A549 (cell line): Measurements from ENCODE around the gene SOX6. TPM values are rescaled to one million over a fixed set of nuclear protein-coding genes. Genes with fewer than 3 reads are reported as not detected.

Experiments used
- ATAC-seq, 2 experiments: fragments of 200-7000 bp in 1 of 2; fragments of >200 bp in 1 of 2; cut with Nextera tagmentation in 1 of 2; cut with Tn5 transposase in 1 of 2; 3 replicates each; pipeline versions ENCODE4 v1.8.0 to v1.9.1; 2018 to 2020; ENCODE audit warnings: mild to moderate bottlenecking in 1 of 2, moderate library complexity in 1 of 2
- CTCF ChIA-PET: fragments of 300-600 bp; sonication (Branson Sonifier 250); formaldehyde crosslinking; extraction: SDS; loops from one replicate; lab custom pipeline; 2021; ENCODE audit warnings: antibody characterized with exemption, inconsistent platforms; lab: Yijun Ruan, JAX
- POLR2A ChIA-PET: fragments of 350-600 bp; formaldehyde crosslinking; extraction: SDS; loops from one replicate; lab custom pipeline; 2021; ENCODE audit warnings: antibody characterized with exemption, inconsistent platforms; lab: Yijun Ruan, JAX
- DNase-seq, 2 experiments: peaks; one replicate each; pipeline versions ENCODE4 v3.0.0 to v3.0.0-alpha.2; 2011 to 2016; ENCODE audit warnings: low read depth in 1 of 2, low spot score in 1 of 2
- FAIRE-seq: peaks from 2 replicates; lab custom pipeline; 2011; peaks lifted over from hg19 to GRCh38; lab: Jason Lieb, UNC
- H3K27ac ChIP-seq, 2 experiments: fragments of >200 bp; sonication (Bioruptor Twin); formaldehyde crosslinking; 3 replicates each; pipeline ENCODE4 v1.5.1; 2016 to 2017
- H3K4me1 ChIP-seq: fragments of >200 bp; sonication (Bioruptor Twin); formaldehyde crosslinking; 3 replicates; pipeline ENCODE4 v1.6.1; 2016
- H3K4me2 ChIP-seq: fragments of >200 bp; sonication (Bioruptor Twin); formaldehyde crosslinking; 3 replicates; pipeline ENCODE4 v1.6.1; 2016
- H3K4me3 ChIP-seq: fragments of >200 bp; sonication (Bioruptor Twin); formaldehyde crosslinking; 3 replicates; pipeline ENCODE4 v1.5.1; 2016
- H3K9me3 ChIP-seq: fragments of >200 bp; sonication (Bioruptor Twin); formaldehyde crosslinking; 3 replicates; pipeline ENCODE4 v1.6.1; 2016
- CBX2 ChIP-seq: fragments of 200-600 bp; sonication (generic); IDR thresholded peaks from 2 replicates; pipeline ENCODE4 v1.6.1; 2016; ENCODE audit warnings: low read depth, mild to moderate bottlenecking, borderline replicate concordance
- CBX8 ChIP-seq: fragments of 200-600 bp; sonication (generic); IDR thresholded peaks from 2 replicates; pipeline ENCODE4 v1.6.1; 2016
- CEBPB ChIP-seq, 2 experiments: fragments of >200 bp in 1 of 2; sonication (Bioruptor Twin) in 1 of 2; formaldehyde crosslinking in 1 of 2; IDR thresholded peaks; 2 replicates each; pipeline ENCODE4 v1.6.1; 2012 to 2016
- CHD4 ChIP-seq: fragments of 200-600 bp; sonication (generic); IDR thresholded peaks from 2 replicates; pipeline ENCODE4 v1.6.1; 2016; ENCODE audit warnings: antibody characterized with exemption, mild to moderate bottlenecking, borderline replicate concordance
- EHF ChIP-seq: fragments of 250-450 bp; sonication (Bioruptor Pico); IDR thresholded peaks from 2 replicates; pipeline ENCODE4 v1.5.0; 2020; ENCODE audit warnings: mild to moderate bottlenecking
- FOSB ChIP-seq: fragments of 250-450 bp; sonication (Bioruptor Pico); IDR thresholded peaks from 2 replicates; pipeline ENCODE4 v1.5.0; 2020; ENCODE audit warnings: mild to moderate bottlenecking, moderate library complexity
- FOSL2 ChIP-seq, 2 experiments: fragments of 450-650 bp in 1 of 2; fragments of >200 bp in 1 of 2; sonication (Bioruptor Twin) in 1 of 2; formaldehyde crosslinking; IDR thresholded peaks; 2 replicates each; pipeline versions ENCODE4 v1.5.0 to v1.6.1; 2016 to 2020; ENCODE audit warnings: mild to moderate bottlenecking in 1 of 2, moderate library complexity in 1 of 2
- HDAC2 ChIP-seq: fragments of 200-600 bp; sonication (generic); IDR thresholded peaks from 2 replicates; pipeline ENCODE4 v1.6.1; 2016
- HEYL ChIP-seq: fragments of 250-450 bp; sonication (Bioruptor Pico); IDR thresholded peaks from 2 replicates; pipeline ENCODE4 v1.8.0; 2021; ENCODE audit warnings: mild to moderate bottlenecking, moderate library complexity
- HOXA7 ChIP-seq: fragments of 250-450 bp; sonication (Bioruptor Pico); IDR thresholded peaks from 2 replicates; pipeline ENCODE4 v1.5.0; 2020; ENCODE audit warnings: mild to moderate bottlenecking, moderate library complexity
- JUNB ChIP-seq: fragments of >200 bp; sonication (Bioruptor Twin); formaldehyde crosslinking; IDR thresholded peaks from 2 replicates; pipeline ENCODE4 v1.6.1; 2016
- KDM1A ChIP-seq: fragments of 200-600 bp; sonication (generic); IDR thresholded peaks from 2 replicates; pipeline ENCODE4 v1.6.1; 2016; ENCODE audit warnings: low read depth, mild to moderate bottlenecking
- MAFK ChIP-seq: fragments of 450-650 bp; IDR thresholded peaks from 2 replicates; pipeline ENCODE4 v1.6.1; 2014; ENCODE audit not compliant: partially characterized antibody
- MAZ ChIP-seq: fragments of 150-350 bp; IDR thresholded peaks from 2 replicates; pipeline ENCODE4 v1.6.1; 2014; ENCODE audit warnings: antibody characterized with exemption, low read depth, low read length, borderline replicate concordance
- NFE2L2 ChIP-seq: fragments of 150-350 bp; conservative IDR thresholded peaks from 2 replicates; pipeline ENCODE4 v1.6.1; 2014; ENCODE audit warnings: low read length
- NPAS2 ChIP-seq: fragments of 250-450 bp; sonication (Bioruptor Pico); IDR thresholded peaks from 2 replicates; pipeline ENCODE4 v1.8.0; 2022; ENCODE audit warnings: mild to moderate bottlenecking, moderate library complexity, borderline replicate concordance
- POLR2A ChIP-seq: IDR thresholded peaks from 2 replicates; pipeline ENCODE4 v1.6.1; 2012; ENCODE audit warnings: mild to moderate bottlenecking, low read length
- RARB ChIP-seq: fragments of 250-450 bp; sonication (Bioruptor Pico); IDR thresholded peaks from 2 replicates; pipeline ENCODE4 v1.8.0; 2021; ENCODE audit warnings: mild to moderate bottlenecking, moderate library complexity
- RCOR1 ChIP-seq: fragments of 150-350 bp; IDR thresholded peaks from 2 replicates; pipeline ENCODE4 v1.6.1; 2014; ENCODE audit warnings: antibody characterized with exemption, low read length, low read depth
- SREBF2 ChIP-seq: fragments of 450-650 bp; IDR thresholded peaks from 2 replicates; pipeline ENCODE4 v1.6.1; 2014; ENCODE audit warnings: mild to moderate bottlenecking, moderate library complexity
- TFCP2L1 ChIP-seq: fragments of 250-450 bp; sonication (Bioruptor Pico); IDR thresholded peaks from 2 replicates; pipeline ENCODE4 v1.5.0; 2021; ENCODE audit warnings: mild to moderate bottlenecking
- ZC3H11A ChIP-seq: fragments of 450-650 bp; IDR thresholded peaks from 2 replicates; pipeline ENCODE4 v1.6.1; 2014; ENCODE audit warnings: antibody characterized with exemption, mild to moderate bottlenecking
- polyA plus RNA-seq, 4 experiments: library from polyadenylated mRNA; depleted of rRNA in 3 of 4; stranded (reverse); fragments of >200 nt; fragmentation: RNase III in 1 of 4; extraction: RNeasy Plus Mini Kit Qiagen cat#74134 plus additional on column Dnase treatment in 1 of 4; gene quantifications; 2 replicates in 3 of 4; 3 replicates in 1 of 4; pipeline ENCODE4 v1.2.3, GENCODE V29; 2011 to 2017
- TF ChIP-seq, protein P1 (sequence below): fragments of 250-450 bp; sonication (Bioruptor Pico); IDR thresholded peaks from 2 replicates; pipeline ENCODE4 v1.5.0; 2021; ENCODE audit warnings: mild to moderate bottlenecking, moderate library complexity, borderline replicate concordance
- TF ChIP-seq, protein P2 (sequence below): IDR thresholded peaks from 2 replicates; pipeline ENCODE4 v1.6.1; 2012; ENCODE audit warnings: low read depth, borderline replicate concordance
- TF ChIP-seq, protein P3 (sequence below): fragments of 450-650 bp; IDR thresholded peaks from 2 replicates; pipeline ENCODE4 v1.6.1; 2014; ENCODE audit warnings: antibody characterized with exemption
- TF ChIP-seq, protein P4 (sequence below): fragments of >200 bp; sonication (Bioruptor Twin); formaldehyde crosslinking; IDR thresholded peaks from 3 replicates; pipeline ENCODE4 v1.6.1; 2016
- TF ChIP-seq, protein P5 (sequence below): fragments of >200 bp; sonication (Bioruptor Twin); formaldehyde crosslinking; IDR thresholded peaks from 2 replicates; pipeline ENCODE4 v1.6.1; 2016

Gene SOX6
- polyA plus RNA-seq, 2 of the 4 experiments (the other 2 are of a cell fraction) = 0.18 TPM; not detected in 1

DNA sequence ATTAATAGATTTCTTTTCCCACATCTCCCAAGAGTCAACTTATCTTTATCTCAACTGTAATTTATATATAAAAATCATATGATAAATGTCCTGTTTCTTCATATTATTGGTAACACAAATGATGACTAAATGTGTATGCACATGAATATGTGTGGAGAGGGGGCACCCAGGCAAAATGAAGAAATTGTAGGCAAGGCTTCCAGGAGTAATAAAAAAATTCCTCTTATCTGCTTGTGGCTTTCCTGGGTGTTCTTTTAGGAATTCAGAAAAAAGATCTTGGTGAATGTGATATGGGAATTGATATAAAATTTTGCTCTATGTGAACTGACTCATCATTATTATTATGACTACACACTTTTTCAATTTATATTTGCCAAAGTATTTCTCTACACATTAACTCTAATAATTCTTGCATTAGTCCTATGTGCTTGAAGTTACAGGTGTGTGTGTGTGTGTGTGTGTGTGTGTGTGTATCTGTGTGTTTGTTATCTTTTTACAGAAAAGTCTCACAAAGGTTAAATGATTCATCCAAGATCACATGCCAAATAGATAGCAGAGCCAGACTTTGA, 197.8 kb downstream of the SOX6 start (continued):
- TF ChIP-seq, protein P1, sequence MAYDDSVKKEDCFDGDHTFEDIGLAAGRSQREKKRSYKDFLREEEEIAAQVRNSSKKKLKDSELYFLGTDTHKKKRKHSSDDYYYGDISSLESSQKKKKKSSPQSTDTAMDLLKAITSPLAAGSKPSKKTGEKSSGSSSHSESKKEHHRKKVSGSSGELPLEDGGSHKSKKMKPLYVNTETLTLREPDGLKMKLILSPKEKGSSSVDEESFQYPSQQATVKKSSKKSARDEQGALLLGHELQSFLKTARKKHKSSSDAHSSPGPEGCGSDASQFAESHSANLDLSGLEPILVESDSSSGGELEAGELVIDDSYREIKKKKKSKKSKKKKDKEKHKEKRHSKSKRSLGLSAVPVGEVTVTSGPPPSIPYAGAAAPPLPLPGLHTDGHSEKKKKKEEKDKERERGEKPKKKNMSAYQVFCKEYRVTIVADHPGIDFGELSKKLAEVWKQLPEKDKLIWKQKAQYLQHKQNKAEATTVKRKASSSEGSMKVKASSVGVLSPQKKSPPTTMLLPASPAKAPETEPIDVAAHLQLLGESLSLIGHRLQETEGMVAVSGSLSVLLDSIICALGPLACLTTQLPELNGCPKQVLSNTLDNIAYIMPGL (CRISPR knock-in tag) = no peak
- 0 out of 2 replicates have a peak, but pooled peaks have one; percentile 27 for TF ChIP-seq FOSL2 (IDR thresholded peaks at IDR 0.05)
- peak; percentile 54 for TF ChIP-seq FOSL2 (CRISPR knock-in tag; IDR thresholded peaks at IDR 0.05)
- no peak for TF ChIP-seq CBX2
- TF ChIP-seq MAFK = peak; percentile 51
- TF ChIP-seq NPAS2 (CRISPR knock-in tag) = no peak
- no peak for TF ChIP-seq SREBF2
- TF ChIP-seq HEYL (CRISPR knock-in tag) = no peak
- TF ChIP-seq HOXA7 (CRISPR knock-in tag) = no peak
- TF ChIP-seq ZC3H11A = no peak
- no peak for TF ChIP-seq CBX8
- no peak for TF ChIP-seq HDAC2
- TF ChIP-seq, protein P2, sequence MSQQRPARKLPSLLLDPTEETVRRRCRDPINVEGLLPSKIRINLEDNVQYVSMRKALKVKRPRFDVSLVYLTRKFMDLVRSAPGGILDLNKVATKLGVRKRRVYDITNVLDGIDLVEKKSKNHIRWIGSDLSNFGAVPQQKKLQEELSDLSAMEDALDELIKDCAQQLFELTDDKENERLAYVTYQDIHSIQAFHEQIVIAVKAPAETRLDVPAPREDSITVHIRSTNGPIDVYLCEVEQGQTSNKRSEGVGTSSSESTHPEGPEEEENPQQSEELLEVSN = no peak
- TF ChIP-seq, protein P3, sequence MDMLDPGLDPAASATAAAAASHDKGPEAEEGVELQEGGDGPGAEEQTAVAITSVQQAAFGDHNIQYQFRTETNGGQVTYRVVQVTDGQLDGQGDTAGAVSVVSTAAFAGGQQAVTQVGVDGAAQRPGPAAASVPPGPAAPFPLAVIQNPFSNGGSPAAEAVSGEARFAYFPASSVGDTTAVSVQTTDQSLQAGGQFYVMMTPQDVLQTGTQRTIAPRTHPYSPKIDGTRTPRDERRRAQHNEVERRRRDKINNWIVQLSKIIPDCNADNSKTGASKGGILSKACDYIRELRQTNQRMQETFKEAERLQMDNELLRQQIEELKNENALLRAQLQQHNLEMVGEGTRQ = no peak
- peak; percentile 61; the same call in 1 of the 2 replicates for TF ChIP-seq JUNB
- no peak for TF ChIP-seq NFE2L2
- no peak for TF ChIP-seq FOSB (CRISPR knock-in tag)
- TF ChIP-seq CEBPB (IDR thresholded peaks at IDR 0.05) = no peak
- no peak for TF ChIP-seq KDM1A
- no peak for TF ChIP-seq TFCP2L1
- TF ChIP-seq RARB = no peak
- TF ChIP-seq, protein P4, sequence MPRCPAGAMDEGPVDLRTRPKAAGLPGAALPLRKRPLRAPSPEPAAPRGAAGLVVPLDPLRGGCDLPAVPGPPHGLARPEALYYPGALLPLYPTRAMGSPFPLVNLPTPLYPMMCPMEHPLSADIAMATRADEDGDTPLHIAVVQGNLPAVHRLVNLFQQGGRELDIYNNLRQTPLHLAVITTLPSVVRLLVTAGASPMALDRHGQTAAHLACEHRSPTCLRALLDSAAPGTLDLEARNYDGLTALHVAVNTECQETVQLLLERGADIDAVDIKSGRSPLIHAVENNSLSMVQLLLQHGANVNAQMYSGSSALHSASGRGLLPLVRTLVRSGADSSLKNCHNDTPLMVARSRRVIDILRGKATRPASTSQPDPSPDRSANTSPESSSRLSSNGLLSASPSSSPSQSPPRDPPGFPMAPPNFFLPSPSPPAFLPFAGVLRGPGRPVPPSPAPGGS = no peak
- TF ChIP-seq RCOR1 = no peak
- TF ChIP-seq EHF = no peak

DNA sequence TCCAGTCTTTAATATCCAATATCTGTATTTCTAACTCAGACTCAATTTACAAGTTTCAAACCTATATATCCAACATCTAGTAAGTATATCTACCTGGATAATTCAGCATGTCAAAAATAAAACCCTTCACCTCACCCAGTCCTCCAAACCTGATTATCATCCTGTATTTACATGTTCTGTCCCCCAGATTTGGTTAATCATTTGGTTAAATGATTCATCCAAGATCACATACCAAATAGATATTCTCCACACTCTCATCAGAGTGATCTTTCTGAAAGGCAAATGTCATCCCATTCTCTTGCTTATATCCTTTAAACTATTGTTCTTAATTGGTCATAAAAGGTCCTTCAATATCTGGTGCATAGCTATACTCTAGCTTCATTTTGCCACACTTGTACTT, 199.0 kb downstream of the SOX6 start:
- CTCF ChIA-PET = no interaction called here
- Histone ChIP-seq H3K9me3 (no peaks in the 10 kb centered on the region), H3K27ac (peak overlapping the region in 1 of 2 experiments; percentile 16; a peak in 1 of 6 replicates), H3K4me3 (no peak overlapping the region), H3K4me1 (peaks cover 56% of the 10 kb centered on the region), H3K4me2 (peak overlapping the region; percentile 17)
- peak; percentile 43 for FAIRE-seq
- DNase-seq = no peak
- POLR2A ChIA-PET = no interaction called here
- no peak for ATAC-seq
- TF ChIP-seq CHD4 = no peak
- no peak for TF ChIP-seq MAZ
- TF ChIP-seq CEBPB (IDR thresholded peaks at IDR 0.05) = no peak
- TF ChIP-seq NPAS2 (CRISPR knock-in tag) = no peak
- TF ChIP-seq, protein P2 = no peak
- TF ChIP-seq, protein P5, sequence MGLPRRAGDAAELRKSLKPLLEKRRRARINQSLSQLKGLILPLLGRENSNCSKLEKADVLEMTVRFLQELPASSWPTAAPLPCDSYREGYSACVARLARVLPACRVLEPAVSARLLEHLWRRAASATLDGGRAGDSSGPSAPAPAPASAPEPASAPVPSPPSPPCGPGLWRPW = no peak
- no peak for TF ChIP-seq FOSL2 (IDR thresholded peaks at IDR 0.05)
- no peak for TF ChIP-seq FOSL2 (CRISPR knock-in tag; IDR thresholded peaks at IDR 0.05)
- no peak for TF ChIP-seq POLR2A
- TF ChIP-seq, protein P4 = no peak
